ENCODE results near the gene MTCL1.

MTCL1 gene

DNA sequence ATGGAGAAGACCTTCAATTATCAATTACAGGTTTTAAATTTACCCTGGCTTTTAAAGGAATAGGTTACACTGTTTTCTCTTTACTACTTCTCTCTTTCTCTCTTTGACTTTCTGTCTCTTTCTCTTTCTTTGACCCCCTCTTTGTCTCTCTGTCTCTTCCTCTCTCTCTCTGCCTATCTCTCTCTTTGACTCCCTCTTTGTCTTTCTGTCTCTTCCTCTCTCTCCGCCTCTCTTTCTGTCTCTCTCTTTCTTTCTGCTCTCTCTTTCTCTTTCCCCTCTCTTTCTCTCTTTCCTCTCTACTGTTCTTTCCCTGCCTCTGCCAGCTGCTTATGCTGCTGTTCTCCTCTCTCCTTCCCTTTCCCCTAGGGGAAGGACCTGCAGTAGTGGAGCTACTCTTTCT is 175.7 kb downstream of the MTCL1 start:
- Histone ChIP-seq H3K27ac (ENCODE audit: low read depth, low read length, poor library complexity, severe bottlenecking) (no peak overlapping the region), H3K9me2 (ENCODE audit: low read depth, low read length) (no peaks in the 10 kb centered on the region), H3K4me1 (ENCODE audit: insufficient read depth, low read length, severe bottlenecking) (no peaks in the 10 kb centered on the region), H3K27me3 (ENCODE audit: insufficient read depth, low read length) (no peaks in the 10 kb centered on the region; the same call in 1 of the 2 replicates), H3K9me3 (ENCODE audit: low read length) (peaks cover 14% of the 10 kb centered on the region; the same call in 1 of the 2 replicates), H3K79me2 (ENCODE audit: insufficient read depth, low read length) (no peaks in the 10 kb centered on the region), H4K20me1 (ENCODE audit: insufficient read depth, low read length) (no peaks in the 10 kb centered on the region), H3K9ac (ENCODE audit: low read length) (no peak overlapping the region), H3K36me3 (ENCODE audit: insufficient read depth, low read length) (no peaks in the 10 kb centered on the region; the same call in 1 of the 2 replicates), H2AFZ (ENCODE audit: low read length) (no peak overlapping the region), H3F3A (ENCODE audit: insufficient read depth, low read length) (no peaks in the 10 kb centered on the region), H3K4me3 (ENCODE audit: low read depth, low read length, poor library complexity, severe bottlenecking) (no peak overlapping the region), H3K4me2 (ENCODE audit: low read length) (no peak overlapping the region)
- TF ChIP-seq, protein P1, sequence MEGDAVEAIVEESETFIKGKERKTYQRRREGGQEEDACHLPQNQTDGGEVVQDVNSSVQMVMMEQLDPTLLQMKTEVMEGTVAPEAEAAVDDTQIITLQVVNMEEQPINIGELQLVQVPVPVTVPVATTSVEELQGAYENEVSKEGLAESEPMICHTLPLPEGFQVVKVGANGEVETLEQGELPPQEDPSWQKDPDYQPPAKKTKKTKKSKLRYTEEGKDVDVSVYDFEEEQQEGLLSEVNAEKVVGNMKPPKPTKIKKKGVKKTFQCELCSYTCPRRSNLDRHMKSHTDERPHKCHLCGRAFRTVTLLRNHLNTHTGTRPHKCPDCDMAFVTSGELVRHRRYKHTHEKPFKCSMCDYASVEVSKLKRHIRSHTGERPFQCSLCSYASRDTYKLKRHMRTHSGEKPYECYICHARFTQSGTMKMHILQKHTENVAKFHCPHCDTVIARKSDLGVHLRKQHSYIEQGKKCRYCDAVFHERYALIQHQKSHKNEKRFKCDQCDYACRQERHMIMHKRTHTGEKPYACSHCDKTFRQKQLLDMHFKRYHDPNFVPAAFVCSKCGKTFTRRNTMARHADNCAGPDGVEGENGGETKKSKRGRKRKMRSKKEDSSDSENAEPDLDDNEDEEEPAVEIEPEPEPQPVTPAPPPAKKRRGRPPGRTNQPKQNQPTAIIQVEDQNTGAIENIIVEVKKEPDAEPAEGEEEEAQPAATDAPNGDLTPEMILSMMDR (IDR thresholded peaks at IDR 0.05; ENCODE audit: low read length), result no peak
- no peak for TF ChIP-seq EZH2 (IDR thresholded peaks at IDR 0.05; ENCODE audit: borderline replicate concordance, low read length)
